Neural cell (in vitro differentiated cells): ENCODE results near the gene PCDH9. TPM values are rescaled to one million over a fixed set of nuclear protein-coding genes. Genes with fewer than 3 reads are reported as not detected.
"Not testable (repeated sequence)": the region's sequence is repeated elsewhere in the genome, so short reads cannot be mapped to it uniquely, and the experiment has no call there.

Source experiments
- H2AFZ ChIP-seq: fragments of 200-600, 300-800 bp; sonication (generic), shearing (Covaris generic); 2 replicates; pipeline ENCODE4 v1.6.0; 2014; ENCODE audit warnings: low read depth, mild to moderate bottlenecking, antibody characterized with exemption, low read length, moderate library complexity
- H3F3A ChIP-seq: fragments of 200-600 bp; shearing (Covaris generic); 2 replicates; pipeline ENCODE4 v1.6.1; 2016; ENCODE audit warnings: mild to moderate bottlenecking, moderate library complexity, mixed read lengths, antibody characterized with exemption, low read length; ENCODE audit not compliant: insufficient read depth, poor library complexity, severe bottlenecking
- H3K27ac ChIP-seq: fragments of 200-600, 300-800 bp; sonication (generic), shearing (Covaris generic); 2 replicates; pipeline ENCODE4 v1.5.1; 2014; ENCODE audit warnings: mild to moderate bottlenecking, low read length, moderate library complexity
- H3K27me3 ChIP-seq: fragments of 300-800, 200-600 bp; sonication (generic), shearing (Covaris generic); 2 replicates; pipeline ENCODE4 v1.6.0; 2014; ENCODE audit warnings: mild to moderate bottlenecking, low read depth, low read length, moderate library complexity; ENCODE audit not compliant: insufficient read depth
- H3K36me3 ChIP-seq: fragments of 300-800, 200-600 bp; sonication (generic), shearing (Covaris generic); 2 replicates; pipeline ENCODE4 v1.5.1; 2014; ENCODE audit warnings: mild to moderate bottlenecking, antibody characterized with exemption, low read length, moderate library complexity; ENCODE audit not compliant: insufficient read depth
- H3K4me2 ChIP-seq: fragments of 300-800, 200-600 bp; sonication (generic), shearing (Covaris generic); 2 replicates; pipeline ENCODE4 v1.6.0; 2014; ENCODE audit warnings: mild to moderate bottlenecking, low read length
- H3K4me3 ChIP-seq: fragments of 300-800, 200-600 bp; sonication (generic), shearing (Covaris generic); 2 replicates; pipeline ENCODE4 v1.5.1; 2014; ENCODE audit warnings: mild to moderate bottlenecking, low read length, moderate library complexity
- H3K79me2 ChIP-seq: fragments of 200-600 bp; shearing (Covaris generic); replicated peaks from 2 replicates; pipeline ENCODE4 v1.6.0; 2014; ENCODE audit warnings: mild to moderate bottlenecking, low read length, moderate library complexity; ENCODE audit not compliant: insufficient read depth
- H3K9ac ChIP-seq: fragments of 300-800, 200-600 bp; sonication (generic), shearing (Covaris generic); 2 replicates; pipeline ENCODE4 v1.6.1; 2016; ENCODE audit warnings: mild to moderate bottlenecking, low read length, mixed read lengths
- H3K9me2 ChIP-seq: fragments of 200-600 bp; shearing (Covaris generic); 2 replicates; pipeline ENCODE4 v1.6.1; 2016; ENCODE audit warnings: mild to moderate bottlenecking, low read length, mixed read lengths; ENCODE audit not compliant: insufficient read depth
- H3K9me3 ChIP-seq: fragments of 200-600, 300-800 bp; sonication (generic), shearing (Covaris generic); 2 replicates; pipeline ENCODE4 v1.6.1; 2016; ENCODE audit warnings: mild to moderate bottlenecking, mixed run types, low read length, moderate library complexity, mixed read lengths
- H4K20me1 ChIP-seq: fragments of 200-600 bp; shearing (Covaris generic); 2 replicates; pipeline ENCODE4 v1.6.1; 2016; ENCODE audit warnings: mild to moderate bottlenecking, mixed run types; ENCODE audit not compliant: insufficient read depth
- EP300 ChIP-seq: fragments of 450-650 bp; conservative IDR thresholded peaks from 2 replicates; pipeline ENCODE4 v1.6.1; 2014; ENCODE audit warnings: antibody characterized with exemption, mild to moderate bottlenecking, moderate library complexity; ENCODE audit not compliant: poor library complexity, severe bottlenecking
- EZH2 ChIP-seq: fragments of 200-600, 300-800 bp; shearing (Covaris generic), sonication (generic); IDR thresholded peaks from 2 replicates; pipeline ENCODE4 v1.6.1; 2014; ENCODE audit warnings: antibody characterized with exemption, low read length, borderline replicate concordance, mild to moderate bottlenecking; ENCODE audit not compliant: insufficient read depth, poor library complexity, severe bottlenecking
- MXI1 ChIP-seq: fragments of 450-650 bp; conservative IDR thresholded peaks from 2 replicates; pipeline ENCODE4 v1.6.1; 2014; ENCODE audit warnings: antibody characterized with exemption, mild to moderate bottlenecking; ENCODE audit not compliant: poor library complexity, severe bottlenecking
- POLR2AphosphoS5 ChIP-seq: IDR thresholded peaks from 2 replicates; pipeline ENCODE4 v1.6.1; 2012
- SMC3 ChIP-seq: fragments of 450-650 bp; conservative IDR thresholded peaks from 2 replicates; pipeline ENCODE4 v1.6.1; 2014; ENCODE audit warnings: antibody characterized with exemption, mild to moderate bottlenecking, moderate library complexity; ENCODE audit not compliant: poor library complexity
- TAF1 ChIP-seq: IDR thresholded peaks from 2 replicates; pipeline ENCODE4 v1.6.1; 2012; ENCODE audit warnings: low read depth
- polyA plus RNA-seq: library from polyadenylated mRNA; depleted of rRNA; stranded (reverse); fragments of >200 nt; gene quantifications from 2 replicates; pipeline ENCODE4 v1.2.3, GENCODE V29; 2014
- TF ChIP-seq, protein P1 (sequence below): fragments of 450-650 bp; IDR thresholded peaks from 2 replicates; pipeline ENCODE4 v1.5.1; 2014; ENCODE audit warnings: antibody characterized with exemption, mild to moderate bottlenecking, moderate library complexity; ENCODE audit not compliant: poor library complexity, severe bottlenecking
- TF ChIP-seq, protein P2 (sequence below): IDR thresholded peaks from 2 replicates; pipeline ENCODE4 v1.6.1; 2012; ENCODE audit warnings: borderline replicate concordance

Gene PCDH9
- polyA plus RNA-seq, 1 donor from 2014 or later, result 4.6 TPM

DNA sequence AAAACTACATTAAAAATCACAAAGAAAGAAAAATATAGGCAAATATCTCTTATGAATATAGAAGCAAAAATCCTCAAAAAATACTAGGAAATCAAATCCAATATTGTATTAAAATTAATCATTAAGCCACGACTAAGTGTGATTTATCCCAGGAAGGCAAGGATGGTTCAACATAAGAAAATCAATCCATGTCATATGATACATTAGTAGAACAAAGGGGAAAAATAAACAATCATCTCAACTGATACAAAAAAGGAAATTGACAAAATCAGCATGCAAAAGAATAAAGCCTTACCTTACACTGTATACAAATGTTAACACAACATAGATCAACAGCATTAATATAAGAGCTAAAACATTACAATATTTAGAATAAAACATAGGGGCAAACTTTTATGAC lies 933.3 kb downstream of the PCDH9 start:
- H3K79me2 ChIP-seq, result no peaks in the 10 kb centered on the region
- H3K9me2 ChIP-seq, result no peaks in the 10 kb centered on the region
- H3K36me3 ChIP-seq, result no peaks in the 10 kb centered on the region
- H3F3A ChIP-seq, result no peaks in the 10 kb centered on the region
- no peak overlapping the region for H2AFZ ChIP-seq
- TF ChIP-seq EZH2 (no peak), MXI1 (no peak), POLR2AphosphoS5 (no peak), SMC3 (no peak), TAF1 (no peak), EP300 (no peak)
- TF ChIP-seq, protein P1, sequence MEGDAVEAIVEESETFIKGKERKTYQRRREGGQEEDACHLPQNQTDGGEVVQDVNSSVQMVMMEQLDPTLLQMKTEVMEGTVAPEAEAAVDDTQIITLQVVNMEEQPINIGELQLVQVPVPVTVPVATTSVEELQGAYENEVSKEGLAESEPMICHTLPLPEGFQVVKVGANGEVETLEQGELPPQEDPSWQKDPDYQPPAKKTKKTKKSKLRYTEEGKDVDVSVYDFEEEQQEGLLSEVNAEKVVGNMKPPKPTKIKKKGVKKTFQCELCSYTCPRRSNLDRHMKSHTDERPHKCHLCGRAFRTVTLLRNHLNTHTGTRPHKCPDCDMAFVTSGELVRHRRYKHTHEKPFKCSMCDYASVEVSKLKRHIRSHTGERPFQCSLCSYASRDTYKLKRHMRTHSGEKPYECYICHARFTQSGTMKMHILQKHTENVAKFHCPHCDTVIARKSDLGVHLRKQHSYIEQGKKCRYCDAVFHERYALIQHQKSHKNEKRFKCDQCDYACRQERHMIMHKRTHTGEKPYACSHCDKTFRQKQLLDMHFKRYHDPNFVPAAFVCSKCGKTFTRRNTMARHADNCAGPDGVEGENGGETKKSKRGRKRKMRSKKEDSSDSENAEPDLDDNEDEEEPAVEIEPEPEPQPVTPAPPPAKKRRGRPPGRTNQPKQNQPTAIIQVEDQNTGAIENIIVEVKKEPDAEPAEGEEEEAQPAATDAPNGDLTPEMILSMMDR, result no peak
- TF ChIP-seq, protein P2, sequence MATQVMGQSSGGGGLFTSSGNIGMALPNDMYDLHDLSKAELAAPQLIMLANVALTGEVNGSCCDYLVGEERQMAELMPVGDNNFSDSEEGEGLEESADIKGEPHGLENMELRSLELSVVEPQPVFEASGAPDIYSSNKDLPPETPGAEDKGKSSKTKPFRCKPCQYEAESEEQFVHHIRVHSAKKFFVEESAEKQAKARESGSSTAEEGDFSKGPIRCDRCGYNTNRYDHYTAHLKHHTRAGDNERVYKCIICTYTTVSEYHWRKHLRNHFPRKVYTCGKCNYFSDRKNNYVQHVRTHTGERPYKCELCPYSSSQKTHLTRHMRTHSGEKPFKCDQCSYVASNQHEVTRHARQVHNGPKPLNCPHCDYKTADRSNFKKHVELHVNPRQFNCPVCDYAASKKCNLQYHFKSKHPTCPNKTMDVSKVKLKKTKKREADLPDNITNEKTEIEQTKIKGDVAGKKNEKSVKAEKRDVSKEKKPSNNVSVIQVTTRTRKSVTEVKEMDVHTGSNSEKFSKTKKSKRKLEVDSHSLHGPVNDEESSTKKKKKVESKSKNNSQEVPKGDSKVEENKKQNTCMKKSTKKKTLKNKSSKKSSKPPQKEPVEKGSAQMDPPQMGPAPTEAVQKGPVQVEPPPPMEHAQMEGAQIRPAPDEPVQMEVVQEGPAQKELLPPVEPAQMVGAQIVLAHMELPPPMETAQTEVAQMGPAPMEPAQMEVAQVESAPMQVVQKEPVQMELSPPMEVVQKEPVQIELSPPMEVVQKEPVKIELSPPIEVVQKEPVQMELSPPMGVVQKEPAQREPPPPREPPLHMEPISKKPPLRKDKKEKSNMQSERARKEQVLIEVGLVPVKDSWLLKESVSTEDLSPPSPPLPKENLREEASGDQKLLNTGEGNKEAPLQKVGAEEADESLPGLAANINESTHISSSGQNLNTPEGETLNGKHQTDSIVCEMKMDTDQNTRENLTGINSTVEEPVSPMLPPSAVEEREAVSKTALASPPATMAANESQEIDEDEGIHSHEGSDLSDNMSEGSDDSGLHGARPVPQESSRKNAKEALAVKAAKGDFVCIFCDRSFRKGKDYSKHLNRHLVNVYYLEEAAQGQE, result no peak
- no peaks in the 10 kb centered on the region for H3K9me3 ChIP-seq
- H3K27ac ChIP-seq, result no peak overlapping the region
- H3K4me3 ChIP-seq, result no peak overlapping the region
- H3K4me2 ChIP-seq, result no peak overlapping the region
- no peak overlapping the region for H3K9ac ChIP-seq
- H4K20me1 ChIP-seq, result no peaks in the 10 kb centered on the region
- no peaks in the 10 kb centered on the region for H3K27me3 ChIP-seq

DNA sequence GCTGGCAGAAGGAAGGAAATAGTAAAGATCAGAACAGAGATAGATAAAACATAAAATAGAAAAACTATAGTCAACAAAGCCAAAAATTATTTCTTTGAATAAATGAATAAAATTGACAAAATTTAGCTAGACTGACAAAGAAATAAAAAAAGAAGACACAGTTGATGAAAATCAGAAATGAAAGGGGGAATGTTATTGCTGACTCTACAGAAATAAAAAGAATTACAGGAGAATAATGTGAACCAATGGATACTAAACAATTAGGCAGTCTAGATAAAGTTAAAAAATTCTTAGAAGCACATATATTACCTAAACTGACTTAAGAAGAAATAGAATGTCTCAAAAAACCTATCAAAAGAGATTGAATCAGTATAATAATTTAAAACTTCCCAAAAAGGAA lies 933.8 kb downstream of the PCDH9 start:
- H3K9me3 ChIP-seq, result no peaks in the 10 kb centered on the region
- no peaks in the 10 kb centered on the region for H3F3A ChIP-seq
- H2AFZ ChIP-seq, result no peak overlapping the region
- no peaks in the 10 kb centered on the region for H3K36me3 ChIP-seq
- no peak overlapping the region for H3K9ac ChIP-seq
- TF ChIP-seq EZH2 (no peak), TAF1 (no peak), POLR2AphosphoS5 (no peak)
- TF ChIP-seq, protein P2, result no peak
- H3K4me2 ChIP-seq, result no peak overlapping the region
- no peaks in the 10 kb centered on the region for H4K20me1 ChIP-seq
- H3K27me3 ChIP-seq, result no peaks in the 10 kb centered on the region
- no peak overlapping the region for H3K4me3 ChIP-seq
- no peak overlapping the region for H3K27ac ChIP-seq
- H3K79me2 ChIP-seq, result no peaks in the 10 kb centered on the region
- H3K9me2 ChIP-seq, result no peaks in the 10 kb centered on the region

DNA sequence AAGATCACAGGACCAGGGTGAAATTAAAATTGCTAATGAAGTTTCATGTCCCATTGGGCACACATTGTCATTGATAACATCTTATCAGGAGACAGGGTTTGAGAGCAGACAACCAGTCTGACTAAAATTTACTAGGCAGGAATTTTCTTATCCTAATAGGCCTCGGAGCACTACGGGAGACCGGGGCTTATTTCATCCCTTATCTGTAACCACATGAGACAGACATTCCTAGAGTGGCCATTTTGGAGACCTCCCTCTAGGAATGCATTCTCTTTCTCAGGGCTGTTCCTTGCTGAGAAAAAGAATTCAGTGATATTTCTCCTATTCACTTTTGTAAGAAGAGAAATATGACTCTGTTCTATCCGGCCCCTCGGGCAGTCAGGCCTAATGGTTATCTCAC lies 943.3 kb downstream of the PCDH9 start:
- H3K9me3 ChIP-seq, H3K4me3 ChIP-seq, H3F3A ChIP-seq, H3K27ac ChIP-seq, H3K9ac ChIP-seq, H3K9me2 ChIP-seq, H3K36me3 ChIP-seq, H3K79me2 ChIP-seq, H3K4me2 ChIP-seq, H3K27me3 ChIP-seq, H2AFZ ChIP-seq, H4K20me1 ChIP-seq: not testable (repeated sequence)
